H9 (cell line): ENCODE measurements around the gene DGKG. TPM values are rescaled to one million over a fixed set of nuclear protein-coding genes. Genes with fewer than 3 reads are reported as not detected.

ENCODE experiments used
- DNase-seq: peaks from one replicate; pipeline ENCODE4 v3.0.0-alpha.2; 2017
- H2AFZ ChIP-seq: one replicate; pipeline ENCODE4 v1.6.1; 2013; ENCODE audit warnings: mild to moderate bottlenecking, low read length, control low read depth, moderate library complexity
- H2AK5ac ChIP-seq: 2 replicates; pipeline ENCODE4 v1.6.1; 2013; ENCODE audit warnings: low read length, control low read depth, mixed read lengths; ENCODE audit not compliant: insufficient read length
- H2BK120ac ChIP-seq: one replicate; pipeline ENCODE4 v1.6.1; 2013; ENCODE audit warnings: low read depth, mild to moderate bottlenecking, low read length, control low read depth, inconsistent platforms; ENCODE audit not compliant: poor library complexity, severe bottlenecking
- H2BK12ac ChIP-seq: 2 replicates; pipeline ENCODE4 v1.6.1; 2013; ENCODE audit warnings: low read length, control low read depth, mixed read lengths, low read depth; ENCODE audit not compliant: insufficient read length
- H2BK15ac ChIP-seq: 2 replicates; pipeline ENCODE4 v1.6.1; 2013; ENCODE audit warnings: low read depth, low read length, control low read depth
- H2BK20ac ChIP-seq: one replicate; pipeline ENCODE4 v1.6.1; 2013; ENCODE audit warnings: low read depth, mild to moderate bottlenecking, low read length, control low read depth, inconsistent platforms; ENCODE audit not compliant: poor library complexity, severe bottlenecking
- H2BK5ac ChIP-seq: 2 replicates; pipeline ENCODE4 v1.6.1; 2013; ENCODE audit warnings: low read length, control low read depth, mixed read lengths; ENCODE audit not compliant: insufficient read length
- H3K14ac ChIP-seq: 2 replicates; pipeline ENCODE4 v1.6.1; 2013; ENCODE audit warnings: low read length, control low read depth; ENCODE audit not compliant: insufficient read depth
- H3K18ac ChIP-seq: 2 replicates; pipeline ENCODE4 v1.6.1; 2013; ENCODE audit warnings: low read depth, mild to moderate bottlenecking, mixed read lengths, low read length, control low read depth; ENCODE audit not compliant: insufficient read length
- H3K23ac ChIP-seq: 2 replicates; pipeline ENCODE4 v1.6.1; 2013; ENCODE audit warnings: low read length, control low read depth, mixed read lengths, low read depth; ENCODE audit not compliant: insufficient read length
- H3K23me2 ChIP-seq: 2 replicates; pipeline ENCODE4 v1.6.1; 2013; ENCODE audit warnings: low read depth, mild to moderate bottlenecking, mixed read lengths, low read length, control low read depth; ENCODE audit not compliant: insufficient read length, poor library complexity, severe bottlenecking
- H3K27ac ChIP-seq: 2 replicates; pipeline ENCODE4 v1.5.1; 2013; ENCODE audit warnings: low read length, control low read depth, mixed read lengths, low read depth; ENCODE audit not compliant: insufficient read length
- H3K27me3 ChIP-seq: 2 replicates; pipeline ENCODE4 v1.6.1; 2013; ENCODE audit warnings: low read length, control low read depth, inconsistent platforms; ENCODE audit not compliant: insufficient read depth
- H3K4ac ChIP-seq: 2 replicates; pipeline ENCODE4 v1.6.1; 2013; ENCODE audit warnings: low read depth, mild to moderate bottlenecking, control low read depth, inconsistent platforms, low read length, moderate library complexity
- H3K4me1 ChIP-seq: 2 replicates; pipeline ENCODE4 v1.6.1; 2013; ENCODE audit warnings: low read length, control low read depth, inconsistent platforms; ENCODE audit not compliant: insufficient read depth
- H3K4me2 ChIP-seq: 2 replicates; pipeline ENCODE4 v1.6.1; 2013; ENCODE audit warnings: low read length, control low read depth, mixed read lengths; ENCODE audit not compliant: insufficient read length, insufficient read depth
- H3K56ac ChIP-seq: 2 replicates; pipeline ENCODE4 v1.6.1; 2013; ENCODE audit warnings: low read depth, mild to moderate bottlenecking, mixed read lengths, low read length, control low read depth; ENCODE audit not compliant: insufficient read length
- H3K79me1 ChIP-seq: 2 replicates; pipeline ENCODE4 v1.6.1; 2013; ENCODE audit warnings: low read depth, mild to moderate bottlenecking, moderate library complexity, low read length, control low read depth, inconsistent platforms; ENCODE audit not compliant: insufficient read depth, poor library complexity, severe bottlenecking
- H3K79me2 ChIP-seq: 2 replicates; pipeline ENCODE4 v1.6.1; 2013; ENCODE audit warnings: low read length, control low read depth, inconsistent platforms; ENCODE audit not compliant: insufficient read depth
- H3K9ac ChIP-seq: 2 replicates; pipeline ENCODE4 v1.6.1; 2013; ENCODE audit warnings: low read length, control low read depth, mixed read lengths; ENCODE audit not compliant: insufficient read length; ENCODE audit errors: extremely low read depth
- H3K9me3 ChIP-seq: one replicate; pipeline ENCODE4 v1.6.1; 2013; ENCODE audit warnings: low read depth, low read length, inconsistent platforms; ENCODE audit not compliant: control insufficient read depth
- H3T11ph ChIP-seq: one replicate; pipeline ENCODE4 v1.6.1; 2013; ENCODE audit warnings: mild to moderate bottlenecking, low read length, control low read depth, inconsistent platforms
- H4K20me1 ChIP-seq: one replicate; pipeline ENCODE4 v1.6.1; 2013; ENCODE audit not compliant: control insufficient read depth, insufficient read length, insufficient read depth
- H4K5ac ChIP-seq: 2 replicates; pipeline ENCODE4 v1.6.1; 2013; ENCODE audit warnings: low read depth, mild to moderate bottlenecking, mixed read lengths, low read length, control low read depth; ENCODE audit not compliant: insufficient read length
- H4K8ac ChIP-seq: replicated peaks from 2 replicates; pipeline ENCODE4 v1.6.1; 2013; ENCODE audit warnings: low read length, control low read depth, mixed read lengths, low read depth; ENCODE audit not compliant: insufficient read length
- H4K91ac ChIP-seq: 2 replicates; pipeline ENCODE4 v1.6.1; 2013; ENCODE audit warnings: low read depth, mild to moderate bottlenecking, moderate library complexity, mixed read lengths, low read length, control low read depth; ENCODE audit not compliant: insufficient read length
- H3K27ac Mint-ChIP-seq, 3 experiments: 2 replicates in 2 of 3; 3 replicates in 1 of 3; pipeline ENCODE4 v1.8.0; 2020 to 2021; ENCODE audit warnings: mixed read lengths in 3 of 3, mild to moderate bottlenecking in 1 of 3, moderate library complexity in 1 of 3
- H3K27me3 Mint-ChIP-seq: 2 replicates; pipeline ENCODE4 v1.8.0; 2021; ENCODE audit warnings: low read depth, mild to moderate bottlenecking, moderate library complexity, mixed read lengths
- H3K36me3 Mint-ChIP-seq, 3 experiments: 2 replicates in 2 of 3; 3 replicates in 1 of 3; pipeline ENCODE4 v1.8.0; 2020 to 2021; ENCODE audit warnings: low read depth in 3 of 3, mixed read lengths in 3 of 3; ENCODE audit not compliant: insufficient read depth in 1 of 3
- H3K4me1 Mint-ChIP-seq, 2 experiments: 2 replicates each; pipeline ENCODE4 v1.8.0; 2020; ENCODE audit warnings: mixed read lengths in 2 of 2
- H3K4me3 Mint-ChIP-seq, 2 experiments: 2 replicates in 1 of 2; 3 replicates in 1 of 2; pipeline ENCODE4 v1.8.0; 2020 to 2021; ENCODE audit warnings: mild to moderate bottlenecking in 2 of 2, mixed read lengths in 2 of 2, moderate library complexity in 1 of 2
- H3K9me3 Mint-ChIP-seq, 2 experiments: 2 replicates in 1 of 2; 3 replicates in 1 of 2; pipeline ENCODE4 v1.8.0; 2020; ENCODE audit warnings: mild to moderate bottlenecking in 2 of 2, mixed read lengths in 2 of 2, moderate library complexity in 1 of 2
- CTCF ChIP-seq: fragments of 200-600 bp; sonication (generic); conservative IDR thresholded peaks from 3 replicates; pipeline ENCODE4 v1.8.0; 2021; ENCODE audit warnings: antibody characterized with exemption, mild to moderate bottlenecking
- total RNA-seq: library from RNA; stranded (reverse); gene quantifications from 2 replicates; pipeline ENCODE4 v1.2.1, GENCODE V29; 2021

The DGKG gene
- total RNA-seq, 1 experiment from 2014 or later, result not detected

- H2BK120ac ChIP-seq, result no peak overlapping the region
- H4K91ac ChIP-seq, result no peak overlapping the region
- H3K4me1 ChIP-seq, result no peaks in the 10 kb centered on the region
- H3K79me2 ChIP-seq, result no peaks in the 10 kb centered on the region
- H3K9me3 ChIP-seq, result no peaks in the 10 kb centered on the region
- no peak overlapping the region for H3K23ac ChIP-seq
- Mint-ChIP-seq H3K4me3 (no peak overlapping the region), H3K36me3 (no peaks in the 10 kb centered on the region), H3K9me3 (no peaks in the 10 kb centered on the region), H3K4me1 (peaks cover 0 to 9% of the 10 kb centered on the region in 2 experiments; a peak in 2 of 4 replicates), H3K27me3 (peaks cover 64% of the 10 kb centered on the region), H3K27ac (no peak overlapping the region; a peak in 1 of 7 replicates)
- H2BK12ac ChIP-seq, result no peak overlapping the region
- no peak for DNase-seq
- no peak overlapping the region for H3K4me2 ChIP-seq
- no peak overlapping the region for H3K4ac ChIP-seq
- no peak overlapping the region for H4K5ac ChIP-seq
- H2AFZ ChIP-seq, result no peak overlapping the region
- no peak overlapping the region for H2BK5ac ChIP-seq
- no peak overlapping the region for H2BK15ac ChIP-seq
- H4K20me1 ChIP-seq, result no peaks in the 10 kb centered on the region
- no peak overlapping the region for H3K14ac ChIP-seq
- H2BK20ac ChIP-seq, result no peak overlapping the region
- H3K23me2 ChIP-seq, result no peaks in the 10 kb centered on the region
- no peaks in the 10 kb centered on the region for H3K79me1 ChIP-seq
- no peak overlapping the region for H2AK5ac ChIP-seq
- H3T11ph ChIP-seq, result no peak overlapping the region
- no peak overlapping the region for H3K27ac ChIP-seq
- no peak for TF ChIP-seq CTCF
- H3K56ac ChIP-seq, result no peak overlapping the region
- no peak overlapping the region for H3K9ac ChIP-seq
- H4K8ac ChIP-seq, result no peak overlapping the region
- H3K27me3 ChIP-seq, result no peaks in the 10 kb centered on the region
- H3K18ac ChIP-seq, result no peak overlapping the region
Observed at GRCh38 chr3:186142393-186142932, 219.6 kb downstream of the DGKG start.
